ENCODE data around the gene BRMS1L.
"Not testable (repeated sequence)": the region's sequence is repeated elsewhere in the genome, so short reads cannot be mapped to it uniquely, and the experiment has no call there.

BRMS1L gene

GRCh38 chr14:35826218-35826951 lies at the start of gene BRMS1L:
BRMS1L (plus strand) TSS chr14:35826338; CDS start chr14:35826517, 179 bp downstream.
- peak; percentile 93 for DNase-seq (ENCODE audit: low read depth)

- DNase-seq (ENCODE audit: low read depth): no peak
Measured at GRCh38 chr14:35776823-35777222, 49.3 kb upstream of the BRMS1L start.

GRCh38 chr14:35777550-35777949 lies 48.6 kb upstream of the BRMS1L start:
- DNase-seq (ENCODE audit: low read depth): not testable (repeated sequence)

GRCh38 chr14:35779368-35779767 lies 46.8 kb upstream of the BRMS1L start:
- no peak for DNase-seq (ENCODE audit: low read depth)

- DNase-seq (ENCODE audit: low read depth): no peak
Measured at GRCh38 chr14:35783699-35784098, 42.4 kb upstream of the BRMS1L start.

- no peak for DNase-seq (ENCODE audit: low read depth)
Measured at GRCh38 chr14:35786856-35787255, 39.3 kb upstream of the BRMS1L start.

- DNase-seq (ENCODE audit: low read depth): no peak
Measured at GRCh38 chr14:35789651-35790050, 36.5 kb upstream of the BRMS1L start.

- DNase-seq (ENCODE audit: low read depth): no peak
Measured at GRCh38 chr14:35797796-35798195, 28.3 kb upstream of the BRMS1L start.

GRCh38 chr14:35806006-35806907 lies 19.9 kb upstream of the BRMS1L start:
- DNase-seq (ENCODE audit: low read depth): no peak

- DNase-seq (ENCODE audit: low read depth): no peak
Measured at GRCh38 chr14:35807131-35807961, 18.8 kb upstream of the BRMS1L start.

GRCh38 chr14:35808076-35808637 lies 18.0 kb upstream of the BRMS1L start:
- DNase-seq (ENCODE audit: low read depth): no peak

- DNase-seq (ENCODE audit: low read depth): peak; percentile 88
Measured at GRCh38 chr14:35808638-35809563, 17.2 kb upstream of the BRMS1L start, which contains the start of gene RALGAPA1. RALGAPA1 (minus strand) TSS chr14:35809295; CDS start chr14:35808835, 460 bp downstream.

GRCh38 chr14:35809597-35809996 lies 16.5 kb upstream of the BRMS1L start:
- DNase-seq (ENCODE audit: low read depth): no peak

GRCh38 chr14:35810963-35811362 lies 15.2 kb upstream of the BRMS1L start:
- no peak for DNase-seq (ENCODE audit: low read depth)

GRCh38 chr14:35814371-35815005 lies 11.7 kb upstream of the BRMS1L start:
- DNase-seq (ENCODE audit: low read depth): peak; percentile 80

GRCh38 chr14:35818346-35819115 lies 7.6 kb upstream of the BRMS1L start:
- DNase-seq (ENCODE audit: low read depth): no peak

- DNase-seq (ENCODE audit: low read depth): no peak
Measured at GRCh38 chr14:35819591-35820540, 6.3 kb upstream of the BRMS1L start.
